Esophagus squamous epithelium (tissue), 5 donors: ENCODE results near the gene CAMK2G. TPM values are rescaled to one million over a fixed set of nuclear protein-coding genes. Genes with fewer than 3 reads are reported as not detected.

ENCODE experiments used
- DNase-seq: peaks from one replicate; lab custom pipeline; 2025; lab: John Stamatoyannopoulos, UW
- H3K27ac ChIP-seq, 4 donors: fragments of 200-600 bp; sonication (generic); one replicate each; pipeline ENCODE4 v1.5.1; 2016 to 2019; ENCODE audit warnings: mild to moderate bottlenecking in 1 of 4
- H3K27me3 ChIP-seq, 4 donors: fragments of 200-600 bp; sonication (generic); 1 replicate in 3 of 4; 2 replicates in 1 of 4; pipeline versions ENCODE4 v1.5.1 to v1.6.0; 2017 to 2021; ENCODE audit warnings: antibody characterized with exemption in 1 of 4
- H3K36me3 ChIP-seq, 3 donors: fragments of 200-600 bp; sonication (generic); one replicate each; pipeline ENCODE4 v1.5.1; 2016 to 2019
- H3K4me1 ChIP-seq, 3 donors: fragments of 200-600 bp; sonication (generic); one replicate each; pipeline ENCODE4 v1.5.1; 2017 to 2019
- H3K4me3 ChIP-seq, 4 donors: fragments of 200-600 bp; sonication (generic); 1 replicate in 3 of 4; 2 replicates in 1 of 4; pipeline ENCODE4 v1.5.1; 2016 to 2019; ENCODE audit warnings: mild to moderate bottlenecking in 2 of 4, moderate library complexity in 1 of 4
- H3K9me3 ChIP-seq, 3 donors: fragments of 200-600 bp; sonication (generic); one replicate each; pipeline ENCODE4 v1.5.1; 2016 to 2019
- CTCF ChIP-seq, 6 experiments: fragments of 450-650 bp in 4 of 6; fragments of 200-600 bp in 2 of 6; sonication (generic) in 2 of 6; IDR thresholded peaks; one replicate each; pipeline ENCODE4 v1.5.1; 2016 to 2019; ENCODE audit warnings: antibody characterized with exemption in 6 of 6, mild to moderate bottlenecking in 4 of 6, moderate library complexity in 4 of 6
- POLR2A ChIP-seq, 4 donors: fragments of 450-650 bp; IDR thresholded peaks; one replicate each; pipeline ENCODE4 v1.6.1; 2017; ENCODE audit warnings: antibody characterized with exemption in 4 of 4, mild to moderate bottlenecking in 4 of 4, moderate library complexity in 3 of 4
- WGBS, 2 donors: methylation state at CpG; one replicate each; pipeline ENCODE4 v1.1.5; 2018; 5-methylcytosine and 5-hydroxymethylcytosine counted together
- intact Hi-C: fragments of 100-400 bp; cut with DNase I; formaldehyde crosslinking; loops from one replicate; pipeline ENCODE4 v1.15.0; 2022
- total RNA-seq, 4 donors: library from RNA; depleted of rRNA; stranded (reverse); fragments of >200 nt; gene quantifications; one replicate each; pipeline ENCODE4 v1.1.0, GENCODE V29; 2016
- donor health status: DM: yes; HTN: yes; CAD: no.

CAMK2G gene
- total RNA-seq, 4 donors from 2014 or later = 15.5 to 37.0 (median 28.6) TPM

DNA sequence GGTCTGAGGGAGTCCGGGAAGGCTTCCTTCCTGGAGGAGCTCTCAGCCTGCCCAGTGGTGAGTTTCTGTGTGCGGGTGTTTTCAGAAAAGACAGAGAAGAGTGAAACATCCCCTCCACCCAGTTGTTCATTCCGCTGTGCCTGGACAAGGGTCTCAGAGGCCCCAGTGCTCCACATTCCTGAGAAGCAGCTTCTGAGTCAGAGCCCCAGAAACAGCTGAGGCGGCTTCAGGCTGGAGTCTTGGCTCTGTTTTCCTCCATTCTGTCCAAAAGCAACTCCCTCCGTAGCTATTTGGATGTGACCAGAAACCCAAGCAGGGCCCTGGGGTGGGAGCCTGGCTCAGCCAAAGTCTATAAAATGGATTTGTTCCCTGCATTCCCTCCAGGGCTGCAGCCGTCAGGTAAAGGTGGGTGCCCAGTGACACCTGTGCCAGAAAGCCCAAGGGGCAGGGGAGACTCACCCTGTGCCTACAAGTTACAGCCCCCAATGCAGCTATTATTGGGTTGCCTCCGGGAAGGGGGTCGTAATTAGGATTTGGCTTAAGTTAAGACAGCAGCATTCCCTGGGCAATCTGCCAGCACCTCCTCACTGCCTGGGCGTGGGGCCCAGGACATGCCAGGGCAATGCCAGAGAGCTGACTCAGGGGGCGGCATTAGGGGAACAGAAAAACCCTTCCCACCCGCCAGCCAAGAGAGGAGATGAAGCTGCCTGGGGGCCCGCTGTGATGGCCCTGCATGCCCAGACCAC, 13.1 kb upstream of the CAMK2G start:
- intact Hi-C loops = loop anchor here (2.0 kb wide), 1 partner anchor 53 kb away; no protein-coding TSS in a partner anchor
- Histone ChIP-seq H3K27me3 (no peaks in the 10 kb centered on the region), H3K36me3 (no peaks in the 10 kb centered on the region), H3K9me3 (no peaks in the 10 kb centered on the region), H3K4me3 (peak overlapping the region in 2 of 4 donors; percentile 0 to 41), H3K4me1 (peaks cover 28 to 67% (median 38%) of the 10 kb centered on the region in 3 donors), H3K27ac (peak overlapping the region; percentile 92 to 96 (median 94))
- WGBS, 2 donors = 17 to 18% methylated on average over 2 to 7 of the region's 12 CpGs
- TF ChIP-seq CTCF (IDR thresholded peaks at IDR 0.05) (no peak), POLR2A (IDR thresholded peaks at IDR 0.05) (no peak)
- no peak for DNase-seq

- Histone ChIP-seq H3K9me3 (no peaks in the 10 kb centered on the region), H3K4me1 (peaks cover 28 to 60% (median 38%) of the 10 kb centered on the region in 3 donors), H3K27ac (peak overlapping the region; percentile 92 to 96 (median 94)), H3K4me3 (peak overlapping the region in 1 of 4 donors; percentile 41), H3K36me3 (no peaks in the 10 kb centered on the region), H3K27me3 (no peaks in the 10 kb centered on the region)
- DNase-seq = no peak
- no peak for TF ChIP-seq CTCF (IDR thresholded peaks at IDR 0.05)
- intact Hi-C loops = loop anchor here (2.0 kb wide), 1 partner anchor 54 kb away; no protein-coding TSS in a partner anchor
- WGBS, 2 donors = 21 to 33% methylated on average over 4 of the region's 4 CpGs
Measured at GRCh38 chr10:73886661-73887293, 12.4 kb upstream of the CAMK2G start.

DNA sequence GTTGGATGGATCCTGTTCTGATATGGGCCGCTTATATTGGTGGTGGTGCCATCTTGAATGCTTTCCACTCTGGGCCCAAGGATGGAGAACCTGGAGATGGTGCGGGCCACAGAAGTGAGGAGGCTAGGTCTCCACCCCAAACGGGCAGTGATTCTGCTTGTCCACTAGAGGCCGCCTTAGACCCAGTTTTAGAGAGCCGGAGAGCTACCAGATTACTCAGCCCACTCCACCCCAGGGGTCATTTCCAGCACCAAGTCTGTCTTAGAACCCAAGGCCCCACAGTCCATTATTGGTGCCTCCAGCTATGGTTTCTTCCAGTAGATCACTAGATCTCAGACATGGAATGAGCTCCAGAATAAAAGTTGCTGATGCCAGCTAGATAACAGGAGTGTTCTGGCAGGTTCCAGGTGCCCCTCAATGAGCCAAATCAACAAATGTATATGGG, 11.8 kb upstream of the CAMK2G start:
- no peak for DNase-seq
- intact Hi-C loops = loop anchor here (2.0 kb wide), 1 partner anchor 55 kb away; no protein-coding TSS in a partner anchor

GRCh38 chr10:73884017-73884416, 9.7 kb upstream of the CAMK2G start:
- intact Hi-C loops = loop anchor here (5.0 kb wide), 1 partner anchor 37 kb away; no protein-coding TSS in a partner anchor
- H3K27me3 ChIP-seq = no peaks in the 10 kb centered on the region
- WGBS, 2 donors = 56 to 70% methylated on average over 3 of the region's 3 CpGs
- no peaks in the 10 kb centered on the region for H3K9me3 ChIP-seq
- TF ChIP-seq CTCF (IDR thresholded peaks at IDR 0.05) = no peak
- no peak for TF ChIP-seq POLR2A (IDR thresholded peaks at IDR 0.05)
- H3K27ac ChIP-seq = no peak overlapping the region
- no peak overlapping the region for H3K4me3 ChIP-seq
- DNase-seq = no peak
- H3K4me1 ChIP-seq = peaks cover 28 to 44% (median 33%) of the 10 kb centered on the region in 3 donors
- no peaks in the 10 kb centered on the region for H3K36me3 ChIP-seq

More for the DNA sequence above, 11.8 kb upstream of the CAMK2G start:
- TF ChIP-seq CTCF (IDR thresholded peaks at IDR 0.05) = peak; percentile 78 to 92 (median 90)
- TF ChIP-seq POLR2A (IDR thresholded peaks at IDR 0.05) = no peak
- no peak overlapping the region for H3K4me3 ChIP-seq
- H3K9me3 ChIP-seq = no peaks in the 10 kb centered on the region
- WGBS, 2 donors = 0% methylated on average over 4 to 5 of the region's 5 CpGs
- no peaks in the 10 kb centered on the region for H3K36me3 ChIP-seq
- H3K4me1 ChIP-seq = peaks cover 28 to 53% (median 36%) of the 10 kb centered on the region in 3 donors
- no peaks in the 10 kb centered on the region for H3K27me3 ChIP-seq
- H3K27ac ChIP-seq = peak overlapping the region; percentile 92 to 96 (median 94)
